Natural killer cell (primary cell): ENCODE results near the gene SRC. TPM values are rescaled to one million over a fixed set of nuclear protein-coding genes. Genes with fewer than 3 reads are reported as not detected.

ENCODE experiments used
- ATAC-seq, 3 donors: fragments of 150-1000 bp in 2 of 3; fragments of 200-7000 bp in 1 of 3; cut with Tn5 transposase; 1 replicate in 1 of 3; 2 replicates in 2 of 3; pipeline ENCODE4 v1.10.0; 2021; ENCODE audit warnings: mild to moderate bottlenecking in 2 of 3, moderate library complexity in 2 of 3
- DNase-seq, 2 donors: peaks; one replicate each; pipeline versions ENCODE4 v3.0.0 to v3.0.0-alpha.2; 2013 to 2021; ENCODE audit warnings: mixed read lengths in 1 of 2
- H3K27ac ChIP-seq: one replicate; pipeline ENCODE4 v1.5.1; 2013; ENCODE audit warnings: mild to moderate bottlenecking, low read length
- H3K27me3 ChIP-seq: one replicate; pipeline ENCODE4 v1.6.1; 2013; ENCODE audit warnings: low read length; ENCODE audit not compliant: control insufficient read depth, insufficient read depth
- H3K36me3 ChIP-seq: one replicate; pipeline ENCODE4 v1.6.1; 2013; ENCODE audit warnings: low read length; ENCODE audit not compliant: control insufficient read depth, insufficient read depth
- H3K4me1 ChIP-seq: one replicate; pipeline ENCODE4 v1.6.1; 2013; ENCODE audit warnings: low read length; ENCODE audit not compliant: control insufficient read depth, insufficient read depth
- H3K4me3 ChIP-seq: one replicate; pipeline ENCODE4 v1.5.1; 2013; ENCODE audit warnings: low read length
- H3K9me3 ChIP-seq: one replicate; pipeline ENCODE4 v1.6.1; 2013; ENCODE audit warnings: low read length; ENCODE audit not compliant: control insufficient read depth, insufficient read depth
- H3K27ac Mint-ChIP-seq, 2 donors: one replicate each; pipeline ENCODE4 v1.8.0; 2022; ENCODE audit warnings: mild to moderate bottlenecking in 2 of 2, mixed read lengths in 2 of 2, moderate library complexity in 1 of 2
- H3K27me3 Mint-ChIP-seq, 2 donors: one replicate each; pipeline ENCODE4 v1.8.0; 2022; ENCODE audit warnings: low read depth in 2 of 2, mixed read lengths in 2 of 2
- H3K36me3 Mint-ChIP-seq: one replicate; pipeline ENCODE4 v1.8.0; 2022; ENCODE audit warnings: mixed read lengths
- H3K4me1 Mint-ChIP-seq, 2 donors: one replicate each; pipeline ENCODE4 v1.8.0; 2022; ENCODE audit warnings: mixed read lengths in 2 of 2
- H3K4me3 Mint-ChIP-seq: one replicate; pipeline ENCODE4 v1.8.0; 2022; ENCODE audit warnings: mild to moderate bottlenecking, moderate library complexity, mixed read lengths
- H3K9me3 Mint-ChIP-seq, 2 donors: one replicate each; pipeline ENCODE4 v1.8.0; 2022; ENCODE audit warnings: mixed read lengths in 2 of 2
- CTCF ChIP-seq: fragments of 200-600 bp; IDR thresholded peaks from one replicate; pipeline ENCODE4 v1.8.0; 2022; ENCODE audit warnings: antibody characterized with exemption
- WGBS: methylation state at CpG from one replicate; pipeline ENCODE4 v1.1.7; 2013; ENCODE audit warnings: missing lambda C conversion rate; ENCODE audit not compliant: insufficient coverage; 5-methylcytosine and 5-hydroxymethylcytosine counted together
- intact Hi-C: fragments of 100-400 bp; cut with micrococcal nuclease; formaldehyde crosslinking; loops from one replicate; pipeline ENCODE4 v1.14.2; 2022
- total RNA-seq, 4 donors: library from RNA; stranded (reverse); fragments of 120-200 nt in 1 of 4; gene quantifications; one replicate each; pipeline versions ENCODE4 v1.2.3 to v1.2.4, GENCODE V29; 2013 to 2022

The SRC gene
- total RNA-seq, 3 donors from 2014 or later (not counting 1 experiment from before 2014, with no cell fraction given): 2.3 to 15.6 (median 10.5) TPM

- Mint-ChIP-seq H3K4me1 (peaks cover 0 to 20% of the 10 kb centered on the region in 2 donors), H3K36me3 (no peaks in the 10 kb centered on the region), H3K27me3 (no peaks in the 10 kb centered on the region), H3K9me3 (no peaks in the 10 kb centered on the region), H3K27ac (no peak overlapping the region), H3K4me3 (no peak overlapping the region)
- no peak for TF ChIP-seq CTCF
- Histone ChIP-seq H3K9me3 (no peaks in the 10 kb centered on the region), H3K4me1 (peaks cover 12% of the 10 kb centered on the region), H3K27me3 (no peaks in the 10 kb centered on the region), H3K27ac (no peak overlapping the region), H3K4me3 (no peak overlapping the region), H3K36me3 (no peaks in the 10 kb centered on the region)
- intact Hi-C loops: no loop called here
- WGBS: 87% methylated on average over 6 of the region's 10 CpGs
- no peak for ATAC-seq
- no peak for DNase-seq
These were observed 16.4 kb downstream of the SRC start for GRCh38 chr20:37362231-37362792.

- no peaks in the 10 kb centered on the region for H3K36me3 Mint-ChIP-seq
- TF ChIP-seq CTCF: no peak
- no peak overlapping the region for H3K4me3 Mint-ChIP-seq
- intact Hi-C loops: no loop called here
- Histone ChIP-seq H3K27me3 (no peaks in the 10 kb centered on the region), H3K4me3 (no peak overlapping the region), H3K27ac (no peak overlapping the region), H3K9me3 (no peaks in the 10 kb centered on the region), H3K36me3 (no peaks in the 10 kb centered on the region), H3K4me1 (peaks cover 8% of the 10 kb centered on the region)
- ATAC-seq (no peak), DNase-seq (no peak)
- H3K27ac Mint-ChIP-seq: no peak overlapping the region
- 96% methylated on average over 9 of the region's 9 CpGs for WGBS
- H3K9me3 Mint-ChIP-seq: no peaks in the 10 kb centered on the region
- H3K27me3 Mint-ChIP-seq: no peaks in the 10 kb centered on the region
- H3K4me1 Mint-ChIP-seq: peaks cover 0 to 15% of the 10 kb centered on the region in 2 donors
These were observed 16.9 kb downstream of the SRC start for GRCh38 chr20:37362821-37363220.

GRCh38 chr20:37363221-37364012, 17.5 kb downstream of the SRC start:
- Histone ChIP-seq H3K27ac (no peak overlapping the region), H3K9me3 (no peaks in the 10 kb centered on the region), H3K36me3 (no peaks in the 10 kb centered on the region), H3K4me1 (peaks cover 4% of the 10 kb centered on the region), H3K27me3 (no peaks in the 10 kb centered on the region), H3K4me3 (no peak overlapping the region)
- Mint-ChIP-seq H3K4me3 (no peak overlapping the region), H3K36me3 (no peaks in the 10 kb centered on the region), H3K27ac (no peak overlapping the region), H3K9me3 (no peaks in the 10 kb centered on the region), H3K4me1 (peaks cover 0 to 12% of the 10 kb centered on the region in 2 donors), H3K27me3 (no peaks in the 10 kb centered on the region)
- WGBS: 92% methylated on average over 21 of the region's 24 CpGs
- intact Hi-C loops: no loop called here
- TF ChIP-seq CTCF: no peak
- DNase-seq (no peak), ATAC-seq (no peak)
